Osteocyte (in vitro differentiated cells): ENCODE data around the gene RFPL4AL1. TPM values are rescaled to one million over a fixed set of nuclear protein-coding genes. Genes with fewer than 3 reads are reported as not detected.

ENCODE experiments used
- DNase-seq: peaks from one replicate; pipeline ENCODE4 v3.0.0; 2021; ENCODE audit warnings: mixed read lengths; ENCODE audit not compliant: unreplicated experiment; ENCODE audit errors: extremely low spot score
- H3K27ac Mint-ChIP-seq: one replicate; pipeline ENCODE4 v1.8.0; 2021; ENCODE audit warnings: mild to moderate bottlenecking, mixed read lengths; ENCODE audit not compliant: unreplicated experiment
- H3K27me3 Mint-ChIP-seq: one replicate; pipeline ENCODE4 v1.8.0; 2021; ENCODE audit warnings: mixed read lengths; ENCODE audit not compliant: unreplicated experiment
- H3K36me3 Mint-ChIP-seq: one replicate; pipeline ENCODE4 v1.8.0; 2021; ENCODE audit warnings: mixed read lengths; ENCODE audit not compliant: unreplicated experiment
- H3K4me1 Mint-ChIP-seq: one replicate; pipeline ENCODE4 v1.8.0; 2021; ENCODE audit warnings: mixed read lengths; ENCODE audit not compliant: unreplicated experiment
- H3K4me3 Mint-ChIP-seq: one replicate; pipeline ENCODE4 v1.8.0; 2021; ENCODE audit warnings: mild to moderate bottlenecking, moderate library complexity, mixed read lengths; ENCODE audit not compliant: unreplicated experiment
- H3K9me3 Mint-ChIP-seq: one replicate; pipeline ENCODE4 v1.8.0; 2021; ENCODE audit warnings: mixed read lengths; ENCODE audit not compliant: unreplicated experiment
- CTCF ChIP-seq: fragments of 200-600 bp; sonication (generic); IDR thresholded peaks from 2 replicates; pipeline ENCODE4 v1.5.0; 2021; ENCODE audit warnings: antibody characterized with exemption, mild to moderate bottlenecking, moderate library complexity
- total RNA-seq: library from RNA; stranded (reverse); gene quantifications from 2 replicates; pipeline ENCODE4 v1.2.1, GENCODE V29; 2021

Gene RFPL4AL1
- total RNA-seq, 1 donor from 2014 or later = not detected

DNA sequence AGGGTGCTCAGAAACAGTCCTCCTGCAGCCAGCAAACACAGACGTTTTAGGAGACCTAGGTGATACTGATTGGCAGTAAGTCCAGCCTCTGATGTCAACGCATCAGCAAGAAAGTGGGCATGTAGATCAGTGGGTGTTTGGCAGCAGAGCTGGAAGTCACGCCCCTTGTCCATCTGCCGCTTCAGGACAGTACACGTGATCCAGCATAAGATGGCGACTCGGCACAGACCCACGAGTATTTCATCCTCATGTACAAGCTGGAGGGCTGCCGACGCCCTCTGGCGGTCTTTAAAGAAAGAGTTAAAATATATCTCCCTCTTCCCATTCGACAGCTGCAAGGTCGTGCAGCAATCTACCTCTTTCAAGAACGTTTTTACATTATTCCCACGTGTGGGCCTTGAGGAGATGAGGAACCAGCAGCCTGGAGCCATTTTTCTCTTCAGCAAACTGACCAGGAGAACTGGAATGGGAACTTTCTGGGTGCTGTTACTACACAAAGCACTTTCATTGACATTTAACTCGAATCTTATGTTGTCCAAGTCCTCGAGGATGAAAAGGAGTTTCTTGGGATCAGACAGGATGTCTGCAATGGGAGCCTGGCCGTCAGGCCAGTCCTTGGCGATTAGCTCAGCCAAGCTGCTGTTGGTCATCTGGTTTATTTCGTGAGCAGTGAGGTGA, 40.6 kb downstream of the RFPL4AL1 start:
- H3K9me3 Mint-ChIP-seq = peaks cover 47% of the 10 kb centered on the region

GRCh38 chr19:55811340-55811739, 42.4 kb downstream of the RFPL4AL1 start:
- TF ChIP-seq CTCF = no peak
- no peaks in the 10 kb centered on the region for H3K36me3 Mint-ChIP-seq
- H3K4me3 Mint-ChIP-seq = no peak overlapping the region
- H3K27ac Mint-ChIP-seq = no peak overlapping the region
- peaks cover 54% of the 10 kb centered on the region for H3K9me3 Mint-ChIP-seq
- H3K4me1 Mint-ChIP-seq = no peaks in the 10 kb centered on the region
- no peaks in the 10 kb centered on the region for H3K27me3 Mint-ChIP-seq
- DNase-seq = peak; percentile 69

More for the DNA sequence above, 40.6 kb downstream of the RFPL4AL1 start:
- no peaks in the 10 kb centered on the region for H3K27me3 Mint-ChIP-seq
- no peak for TF ChIP-seq CTCF
- H3K4me3 Mint-ChIP-seq = no peak overlapping the region
- no peaks in the 10 kb centered on the region for H3K4me1 Mint-ChIP-seq
- H3K27ac Mint-ChIP-seq = no peak overlapping the region
- peak; percentile 64 for DNase-seq
- no peaks in the 10 kb centered on the region for H3K36me3 Mint-ChIP-seq

GRCh38 chr19:55812449-55812848, 43.5 kb downstream of the RFPL4AL1 start:
- no peak for DNase-seq
- Mint-ChIP-seq H3K4me3 (no peak overlapping the region), H3K36me3 (no peaks in the 10 kb centered on the region), H3K27ac (no peak overlapping the region), H3K9me3 (peaks cover 54% of the 10 kb centered on the region), H3K27me3 (no peaks in the 10 kb centered on the region), H3K4me1 (no peaks in the 10 kb centered on the region)
- no peak for TF ChIP-seq CTCF

- Mint-ChIP-seq H3K9me3 (peaks cover 57% of the 10 kb centered on the region), H3K27me3 (no peaks in the 10 kb centered on the region), H3K4me3 (no peak overlapping the region), H3K36me3 (no peaks in the 10 kb centered on the region), H3K4me1 (no peaks in the 10 kb centered on the region), H3K27ac (no peak overlapping the region)
- TF ChIP-seq CTCF = no peak
- DNase-seq = no peak
Observed at GRCh38 chr19:55813906-55814305, 45.0 kb downstream of the RFPL4AL1 start.

GRCh38 chr19:55820037-55820436, 51.1 kb downstream of the RFPL4AL1 start:
- Mint-ChIP-seq H3K36me3 (no peaks in the 10 kb centered on the region), H3K4me3 (no peak overlapping the region), H3K27me3 (no peaks in the 10 kb centered on the region), H3K4me1 (no peaks in the 10 kb centered on the region), H3K9me3 (peaks cover 41% of the 10 kb centered on the region), H3K27ac (no peak overlapping the region)
- TF ChIP-seq CTCF = no peak
- DNase-seq = no peak

Other genes with a start within 250 kb of the RFPL4AL1 start
- gene SBK2, start 232.0 kb upstream of the RFPL4AL1 start, total RNA-seq = not detected in 2 replicates
- not detected in 2 replicates for gene SBK3, start 223.6 kb upstream of the RFPL4AL1 start, total RNA-seq
- gene ZNF579, start 188.3 kb upstream of the RFPL4AL1 start, total RNA-seq = 27.4 and 29.2 TPM in 2 replicates
- 17.0 and 19.1 TPM in 2 replicates for gene FIZ1, start 169.6 kb upstream of the RFPL4AL1 start, total RNA-seq
- 15.5 and 15.6 TPM in 2 replicates for gene ZNF524, start 168.8 kb upstream of the RFPL4AL1 start, total RNA-seq
- 16.9 and 19.2 TPM in 2 replicates for gene ZNF865, start 163.5 kb upstream of the RFPL4AL1 start, total RNA-seq
- 9.2 and 9.6 TPM in 2 replicates for gene ZNF784, start 144.6 kb upstream of the RFPL4AL1 start, total RNA-seq
- 62.3 and 79.8 TPM in 2 replicates for gene ZNF580, start 128.1 kb upstream of the RFPL4AL1 start, total RNA-seq
- gene ZNF581, start 125.5 kb upstream of the RFPL4AL1 start, total RNA-seq = 29.6 and 33.8 TPM in 2 replicates
- 25.9 and 28.1 TPM in 2 replicates for gene CCDC106, start 120.9 kb upstream of the RFPL4AL1 start, total RNA-seq
- gene U2AF2, start 114.1 kb upstream of the RFPL4AL1 start, total RNA-seq = 174 and 189 TPM in 2 replicates
- 142 and 148 TPM in 2 replicates for gene EPN1, start 93.9 kb upstream of the RFPL4AL1 start, total RNA-seq
- gene NLRP9, start 30.7 kb upstream of the RFPL4AL1 start, total RNA-seq = not detected in 2 replicates
- not detected in 2 replicates for gene RFPL4A, start 10.0 kb upstream of the RFPL4AL1 start, total RNA-seq
- not detected in 2 replicates for gene NLRP11, start 62.9 kb downstream of the RFPL4AL1 start, total RNA-seq
- not detected in 2 replicates for gene NLRP4, start 67.4 kb downstream of the RFPL4AL1 start, total RNA-seq
- gene NLRP13, start 163.2 kb downstream of the RFPL4AL1 start, total RNA-seq = not detected in 2 replicates
- gene NLRP8, start 178.7 kb downstream of the RFPL4AL1 start, total RNA-seq = not detected in 2 replicates
- not detected in 2 replicates for gene NLRP5, start 217.7 kb downstream of the RFPL4AL1 start, total RNA-seq